VCaP (cell line): ENCODE results near the gene POLR2L.

ENCODE experiments used
- H3K27ac ChIP-seq: fragments of 450-650 bp; 2 replicates; pipeline ENCODE4 v1.5.1; 2017
- CTCF ChIP-seq: fragments of 450-650 bp; conservative IDR thresholded peaks from 2 replicates; pipeline ENCODE4 v1.5.1; 2017; ENCODE audit warnings: mild to moderate bottlenecking, moderate library complexity

POLR2L gene

GRCh38 chr11:859394-860131, 17.2 kb upstream of the POLR2L start:
- peak overlapping the region; percentile 60 for H3K27ac ChIP-seq
- no peak for TF ChIP-seq CTCF

- no peak for TF ChIP-seq CTCF
- no peak overlapping the region; the same call in 1 of the 2 replicates for H3K27ac ChIP-seq
Observed at GRCh38 chr11:858762-859339, 16.5 kb upstream of the POLR2L start.

GRCh38 chr11:858053-858761, 15.9 kb upstream of the POLR2L start:
- no peak for TF ChIP-seq CTCF
- no peak overlapping the region for H3K27ac ChIP-seq

GRCh38 chr11:856397-856796, 14.1 kb upstream of the POLR2L start:
- no peak overlapping the region for H3K27ac ChIP-seq

GRCh38 chr11:855796-856195, 13.5 kb upstream of the POLR2L start:
- TF ChIP-seq CTCF = no peak
- H3K27ac ChIP-seq = no peak overlapping the region

More at GRCh38 chr11:856397-856796, 14.1 kb upstream of the POLR2L start:
- no peak for TF ChIP-seq CTCF

GRCh38 chr11:855330-855674, 13.0 kb upstream of the POLR2L start:
- H3K27ac ChIP-seq = no peak overlapping the region
- no peak for TF ChIP-seq CTCF

GRCh38 chr11:854601-855329, 12.4 kb upstream of the POLR2L start:
- no peak overlapping the region for H3K27ac ChIP-seq
- no peak for TF ChIP-seq CTCF
